IMR-90 (cell line): Measurements from ENCODE around the gene NACA. TPM values are rescaled to one million over a fixed set of nuclear protein-coding genes. Genes with fewer than 3 reads are reported as not detected.

Experiments used
- ATAC-seq: fragments of 200-7000 bp; cut with Tn5 transposase; 2 replicates; pipeline ENCODE4 v1.9.1; 2020; ENCODE audit warnings: low read depth, mild to moderate bottlenecking, moderate library complexity
- BruUV-seq: library from RNA; stranded (reverse); fragments of 400-500 nt; replicated peaks from 2 replicates; lab custom pipeline; 2021; lab: Mats Ljungman, UMichigan
- CTCF ChIA-PET: fragments of 300-600 bp; formaldehyde crosslinking; extraction: SDS; loops from one replicate; lab custom pipeline; 2021; ENCODE audit warnings: antibody characterized with exemption; lab: Yijun Ruan, JAX
- POLR2A ChIA-PET: fragments of 300-600 bp; sonication (Branson Sonifier 250); formaldehyde crosslinking; loops from one replicate; lab custom pipeline; 2022; ENCODE audit warnings: antibody characterized with exemption; ENCODE audit not compliant: unreplicated experiment; lab: Charles Lee
- DNase-seq: peaks from one replicate; pipeline ENCODE4 v3.0.0; 2013
- H2AFZ ChIP-seq: replicated peaks from 2 replicates; pipeline ENCODE3; 2013; ENCODE audit warnings: low read length, mild to moderate bottlenecking; ENCODE audit not compliant: poor library complexity
- H2AK5ac ChIP-seq: 2 replicates; pipeline ENCODE4 v1.6.1; 2013; ENCODE audit warnings: low read depth, low read length, inconsistent platforms
- H2AK9ac ChIP-seq: replicated peaks from 2 replicates; pipeline ENCODE3; 2013; ENCODE audit warnings: mild to moderate bottlenecking, low read depth, low read length, moderate library complexity; ENCODE audit not compliant: poor library complexity
- H2BK120ac ChIP-seq: 2 replicates; pipeline ENCODE4 v1.6.1; 2013; ENCODE audit warnings: low read depth, low read length, inconsistent platforms
- H2BK15ac ChIP-seq: 3 replicates; pipeline ENCODE4 v1.6.1; 2013; ENCODE audit warnings: low read depth, low read length, inconsistent platforms
- H2BK20ac ChIP-seq: 2 replicates; pipeline ENCODE4 v1.6.1; 2013; ENCODE audit warnings: low read depth, mild to moderate bottlenecking, inconsistent platforms, low read length, moderate library complexity
- H2BK5ac ChIP-seq: 2 replicates; pipeline ENCODE4 v1.6.1; 2013; ENCODE audit warnings: mild to moderate bottlenecking, low read depth, low read length, inconsistent platforms; ENCODE audit not compliant: poor library complexity, severe bottlenecking
- H3K14ac ChIP-seq: replicated peaks from 2 replicates; pipeline ENCODE4 v1.6.1; 2013; ENCODE audit warnings: low read depth, low read length, inconsistent platforms
- H3K18ac ChIP-seq: 2 replicates; pipeline ENCODE4 v1.6.1; 2013; ENCODE audit warnings: low read depth, low read length, control low read depth
- H3K23ac ChIP-seq: 2 replicates; pipeline ENCODE4 v1.6.1; 2013; ENCODE audit warnings: low read depth, low read length, inconsistent platforms
- H3K27ac ChIP-seq: 2 replicates; pipeline ENCODE4 v1.5.1; 2013; ENCODE audit warnings: mild to moderate bottlenecking, control low read depth, low read length; ENCODE audit not compliant: insufficient read depth
- H3K27me3 ChIP-seq: 2 replicates; pipeline ENCODE4 v1.6.1; 2013; ENCODE audit warnings: low read length; ENCODE audit not compliant: control insufficient read depth, insufficient read depth
- H3K36me3 ChIP-seq: 2 replicates; pipeline ENCODE4 v1.6.1; 2013; ENCODE audit warnings: low read length, mixed read lengths; ENCODE audit not compliant: control insufficient read depth, insufficient read depth
- H3K4ac ChIP-seq: 2 replicates; pipeline ENCODE4 v1.6.1; 2013; ENCODE audit warnings: low read depth, low read length, inconsistent platforms
- H3K4me1 ChIP-seq: 2 replicates; pipeline ENCODE4 v1.6.1; 2013; ENCODE audit warnings: low read length, mixed read lengths; ENCODE audit not compliant: control insufficient read depth, insufficient read depth
- H3K4me2 ChIP-seq: 2 replicates; pipeline ENCODE4 v1.6.1; 2013; ENCODE audit warnings: low read depth, mild to moderate bottlenecking, control low read depth, low read length, moderate library complexity
- H3K4me3 ChIP-seq: 2 replicates; pipeline ENCODE4 v1.5.1; 2013; ENCODE audit warnings: low read depth, mild to moderate bottlenecking, control low read depth, low read length, moderate library complexity; ENCODE audit not compliant: insufficient read depth
- H3K56ac ChIP-seq: 2 replicates; pipeline ENCODE4 v1.6.1; 2013; ENCODE audit warnings: low read length, inconsistent platforms; ENCODE audit not compliant: insufficient read depth; ENCODE audit errors: extremely low read depth
- H3K79me1 ChIP-seq, 2 experiments: 2 replicates each; pipeline ENCODE4 v1.6.1; 2013; ENCODE audit warnings: low read length in 2 of 2, inconsistent platforms in 1 of 2, low read depth in 1 of 2
- H3K9ac ChIP-seq: 2 replicates; pipeline ENCODE4 v1.6.1; 2013; ENCODE audit warnings: low read depth, low read length, control low read depth
- H3K9me1 ChIP-seq: 2 replicates; pipeline ENCODE4 v1.6.1; 2013; ENCODE audit warnings: low read length, inconsistent platforms; ENCODE audit not compliant: insufficient read depth
- H3K9me3 ChIP-seq: 2 replicates; pipeline ENCODE4 v1.6.1; 2013; ENCODE audit warnings: low read length; ENCODE audit not compliant: control insufficient read depth, insufficient read depth
- H4K20me1 ChIP-seq: 2 replicates; pipeline ENCODE4 v1.6.1; 2013; ENCODE audit warnings: low read length, inconsistent platforms; ENCODE audit not compliant: insufficient read depth
- H4K5ac ChIP-seq: 2 replicates; pipeline ENCODE4 v1.6.1; 2013; ENCODE audit warnings: mild to moderate bottlenecking, low read depth, low read length, control low read depth
- H4K8ac ChIP-seq, 2 experiments: 2 replicates each; pipeline ENCODE4 v1.6.1; 2013; ENCODE audit warnings: low read depth in 2 of 2, low read length in 2 of 2, control low read depth in 1 of 2, inconsistent platforms in 1 of 2
- H4K91ac ChIP-seq: 2 replicates; pipeline ENCODE4 v1.6.1; 2013; ENCODE audit warnings: low read depth, low read length, inconsistent platforms; ENCODE audit not compliant: insufficient read depth
- BHLHE40 ChIP-seq: fragments of 150-350 bp; IDR thresholded peaks from 2 replicates; pipeline ENCODE4 v1.6.1; 2016; ENCODE audit warnings: mild to moderate bottlenecking, low read depth, low read length
- MAZ ChIP-seq: IDR thresholded peaks from 2 replicates; pipeline ENCODE4 v1.6.1; 2012; ENCODE audit warnings: low read depth, mild to moderate bottlenecking, low read length, improper control_type of control experiment, moderate library complexity, borderline replicate concordance
- MXI1 ChIP-seq: IDR thresholded peaks from 2 replicates; pipeline ENCODE4 v1.6.1; 2012; ENCODE audit warnings: low read depth, mild to moderate bottlenecking, low read length, moderate library complexity, borderline replicate concordance
- NFE2L2 ChIP-seq: fragments of 150-350 bp; IDR thresholded peaks from 2 replicates; pipeline ENCODE4 v1.6.1; 2016; ENCODE audit warnings: low read depth, mild to moderate bottlenecking, low read length
- POLR2A ChIP-seq: IDR thresholded peaks from 2 replicates; pipeline ENCODE4 v1.6.1; 2012; ENCODE audit warnings: mild to moderate bottlenecking, low read depth, low read length
- WGBS, 2 experiments: methylation state at CpG; one replicate each; pipeline versions ENCODE4 v1.1.5 to v1.1.7; 2013; ENCODE audit warnings: missing lambda C conversion rate in 2 of 2; ENCODE audit not compliant: insufficient read length in 1 of 2; ENCODE audit errors: extremely low coverage in 2 of 2; 5-methylcytosine and 5-hydroxymethylcytosine counted together
- dilution Hi-C: fragments of 300-500 bp; cut with HindIII; formaldehyde crosslinking; loops from one replicate; pipeline ENCODE4 v1.14.3; 2018; ENCODE audit warnings: low sequenced_read_pairs; ENCODE audit not compliant: unreplicated experiment
- in situ Hi-C: fragments of 300-500 bp; cut with MboI; formaldehyde crosslinking; loops from 3 replicates; pipeline ENCODE4 v1.14.3; 2019; ENCODE audit warnings: low sequenced_read_pairs, inconsistent platforms, mixed read lengths
- intact Hi-C: fragments of 100-400 bp; cut with micrococcal nuclease; formaldehyde crosslinking; loops from 2 replicates; pipeline ENCODE4 v1.10.0; 2022
- microRNA-seq, 2 experiments: library from miRNA; stranded (forward) in 1 of 2; unstranded in 1 of 2; fragments of 10-50 nt in 1 of 2; fragments of <30 nt in 1 of 2; gene quantifications in 1 of 2; microRNA quantifications in 1 of 2; one replicate each; pipeline versions ENCODE3 to v1.1.0; 2013 to 2020; ENCODE audit not compliant: insufficient read depth in 1 of 2, insufficient read length in 1 of 2, unreplicated experiment in 1 of 2
- polyA plus RNA-seq, 3 experiments: library from polyadenylated mRNA; depleted of rRNA; stranded (reverse); fragments of >200 nt; gene quantifications; 2 replicates each; pipeline ENCODE4 v1.2.3, GENCODE V29; 2012; ENCODE audit warnings: low replicate concordance in 1 of 3
- small RNA-seq, 5 experiments: library from RNA; depleted of rRNA; stranded (forward); fragments of <200 nt; gene quantifications; one replicate each; pipeline ENCODE3, GENCODE V24; 2012
- total RNA-seq: library from RNA; depleted of rRNA; stranded (reverse); fragments of >200 nt; gene quantifications from 2 replicates; pipeline ENCODE4 v1.2.3, GENCODE V29; 2012; rRNA removed
- TF ChIP-seq, protein P1 (sequence below): fragments of 150-350 bp; IDR thresholded peaks from 2 replicates; pipeline ENCODE4 v1.6.1; 2016; ENCODE audit warnings: low read depth, mild to moderate bottlenecking, low read length, moderate library complexity, borderline replicate concordance

Gene NACA
- total and polyA plus RNA-seq, 2 of the 4 experiments (the other 2 are of a cell fraction), result 662 to 1,223 TPM

DNA sequence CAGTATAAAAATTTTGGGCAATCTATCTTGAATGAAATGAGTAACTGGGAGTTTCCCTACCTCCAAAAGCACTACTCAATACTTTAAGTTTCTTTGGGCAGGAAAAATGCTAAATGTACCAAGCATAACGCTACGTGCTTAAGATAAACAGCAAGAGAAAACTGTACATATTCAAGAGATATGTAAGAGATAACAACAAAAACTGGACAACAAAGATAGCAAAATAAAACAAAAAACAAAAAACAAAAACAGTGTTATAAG is 57.0 kb downstream of the NACA start:
- Histone ChIP-seq H2AK9ac (no peak overlapping the region), H3K9ac (no peak overlapping the region), H2BK120ac (no peak overlapping the region), H2BK5ac (no peak overlapping the region), H4K20me1 (peaks cover 24% of the 10 kb centered on the region), H3K9me1 (peaks cover 3% of the 10 kb centered on the region; the same call in 1 of the 2 replicates), H3K4ac (no peak overlapping the region), H4K91ac (no peak overlapping the region), H3K4me3 (no peak overlapping the region), H3K14ac (no peak overlapping the region), H3K18ac (no peak overlapping the region), H3K36me3 (peaks cover 39% of the 10 kb centered on the region), H3K4me1 (peaks cover 3% of the 10 kb centered on the region; the same call in 1 of the 2 replicates), H3K23ac (no peak overlapping the region), H4K5ac (no peak overlapping the region), H2BK15ac (no peak overlapping the region), H3K27me3 (no peaks in the 10 kb centered on the region), H4K8ac (no peak overlapping the region), H3K79me1 (peaks cover 26 to 45% of the 10 kb centered on the region in 2 experiments), H3K4me2 (no peak overlapping the region), H3K27ac (no peak overlapping the region), H2AK5ac (no peak overlapping the region), H3K56ac (no peak overlapping the region), H3K9me3 (no peaks in the 10 kb centered on the region), H2AFZ (no peak overlapping the region), H2BK20ac (no peak overlapping the region)
- no TSS peak for BruUV-seq
- ChIA-PET CTCF (no interaction called here), POLR2A (no interaction called here)
- dilution Hi-C loops, result no loop called here
- no CpG with 5 or more reads among the region's 2 CpGs for WGBS, 2 experiments
- intact Hi-C loops, result no loop called here
- ATAC-seq, result no peak
- DNase-seq, result no peak
- no peak for TF ChIP-seq MXI1
- no peak for TF ChIP-seq MAZ
- TF ChIP-seq, protein P1, sequence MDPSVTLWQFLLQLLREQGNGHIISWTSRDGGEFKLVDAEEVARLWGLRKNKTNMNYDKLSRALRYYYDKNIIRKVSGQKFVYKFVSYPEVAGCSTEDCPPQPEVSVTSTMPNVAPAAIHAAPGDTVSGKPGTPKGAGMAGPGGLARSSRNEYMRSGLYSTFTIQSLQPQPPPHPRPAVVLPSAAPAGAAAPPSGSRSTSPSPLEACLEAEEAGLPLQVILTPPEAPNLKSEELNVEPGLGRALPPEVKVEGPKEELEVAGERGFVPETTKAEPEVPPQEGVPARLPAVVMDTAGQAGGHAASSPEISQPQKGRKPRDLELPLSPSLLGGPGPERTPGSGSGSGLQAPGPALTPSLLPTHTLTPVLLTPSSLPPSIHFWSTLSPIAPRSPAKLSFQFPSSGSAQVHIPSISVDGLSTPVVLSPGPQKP, result no peak
- TF ChIP-seq NFE2L2, result no peak
- no peak for TF ChIP-seq BHLHE40
- TF ChIP-seq POLR2A, result no peak
- in situ Hi-C loops, result no loop called here

Small RNA genes lying within 50 kb of the gene (microRNA-seq; reads per million reads assigned to microRNA genes)
- not detected for gene RN7SL809P (ENCODE audit: insufficient read depth, insufficient read length)

Small RNA genes lying within 50 kb of the gene (small RNA-seq; reads per million reads assigned to genes)
- 0 to 0.76 (median 0) reads per million in 5 experiments for gene RN7SL809P

Other genes starting within 250 kb of the NACA start
- under 0.01 and 0.36 TPM in 2 replicates for gene GLS2, start 237.1 kb downstream of the NACA start, total RNA-seq
- gene GLS2, start 237.1 kb downstream of the NACA start, polyA plus RNA-seq (2012; rRNA removed), result 0.21 and 0.40 TPM in 2 replicates
- 28.3 and 38.0 TPM in 2 replicates for gene RBMS2, start 203.5 kb downstream of the NACA start, total RNA-seq
- gene RBMS2, start 203.5 kb downstream of the NACA start, polyA plus RNA-seq (2012; rRNA removed), result 41.9 and 43.6 TPM in 2 replicates
- gene BAZ2A, start 95.0 kb downstream of the NACA start, total RNA-seq, result 15.4 and 15.6 TPM in 2 replicates
- 42.8 and 48.6 TPM in 2 replicates for gene BAZ2A, start 95.0 kb downstream of the NACA start, polyA plus RNA-seq (2012; rRNA removed)
- 795 and 812 TPM in 2 replicates for gene ATP5F1B, start 79.3 kb downstream of the NACA start, total RNA-seq
- 853 and 915 TPM in 2 replicates for gene ATP5F1B, start 79.3 kb downstream of the NACA start, polyA plus RNA-seq (2012; rRNA removed)
- 42.7 and 101 TPM in 2 replicates for gene PTGES3, start 37.0 kb downstream of the NACA start, total RNA-seq
- gene PTGES3, start 37.0 kb downstream of the NACA start, polyA plus RNA-seq (2012; rRNA removed), result 70.4 and 73.2 TPM in 2 replicates
- 12.0 and 15.3 TPM in 2 replicates for gene PRIM1, start 27.0 kb upstream of the NACA start, total RNA-seq
- 6.7 and 8.6 TPM in 2 replicates for gene PRIM1, start 27.0 kb upstream of the NACA start, polyA plus RNA-seq (2012; rRNA removed)
- 1.3 and 1.4 TPM in 2 replicates for gene HSD17B6, start 38.0 kb upstream of the NACA start, total RNA-seq
- gene HSD17B6, start 38.0 kb upstream of the NACA start, polyA plus RNA-seq (2012; rRNA removed), result 1.2 and 1.4 TPM in 2 replicates
- not detected in 2 replicates for gene SDR9C7, start 209.1 kb upstream of the NACA start, total RNA-seq
- gene SDR9C7, start 209.1 kb upstream of the NACA start, polyA plus RNA-seq (2012; rRNA removed), result not detected in 2 replicates
- gene RDH16, start 232.3 kb upstream of the NACA start, total RNA-seq, result not detected in 2 replicates
- not detected in 2 replicates for gene RDH16, start 232.3 kb upstream of the NACA start, polyA plus RNA-seq (2012; rRNA removed)